NB4 (cell line): ENCODE results near the gene ECM1.

Source experiments
- DNase-seq: peaks from one replicate; pipeline ENCODE4 v3.0.0; 2010; ENCODE audit warnings: low read depth
- H3K4me3 ChIP-seq: one replicate; pipeline ENCODE4 v1.5.1; 2011; ENCODE audit warnings: mild to moderate bottlenecking, low read depth, low read length, moderate library complexity
- CTCF ChIP-seq: IDR thresholded peaks from one replicate; pipeline ENCODE4 v1.5.1; 2012; ENCODE audit warnings: low read depth, low read length
- MAX ChIP-seq: IDR thresholded peaks from 2 replicates; pipeline ENCODE4 v1.6.1; 2011; ENCODE audit warnings: low read depth, low read length
- MYC ChIP-seq: IDR thresholded peaks from 2 replicates; pipeline ENCODE4 v1.6.1; 2011; ENCODE audit warnings: low read depth, low read length
- POLR2A ChIP-seq: IDR thresholded peaks from 2 replicates; pipeline ENCODE4 v1.6.1; 2011; ENCODE audit warnings: mild to moderate bottlenecking; ENCODE audit not compliant: insufficient read length; ENCODE audit errors: extremely low read depth

ECM1 gene

GRCh38 chr1:150554086-150554452, 46.2 kb downstream of the ECM1 start:
- H3K4me3 ChIP-seq: no peak overlapping the region
- DNase-seq: no peak
- TF ChIP-seq POLR2A (no peak), MYC (no peak), MAX (no peak), CTCF (no peak)

GRCh38 chr1:150555198-150555970, 47.5 kb downstream of the ECM1 start:
- TF ChIP-seq CTCF (no peak), MYC (no peak), MAX (peak; percentile 49), POLR2A (no peak)
- no peak overlapping the region for H3K4me3 ChIP-seq
- no peak for DNase-seq

- DNase-seq: no peak
- no peak for TF ChIP-seq POLR2A
- no peak overlapping the region for H3K4me3 ChIP-seq
Observed at GRCh38 chr1:150555971-150556865, 48.3 kb downstream of the ECM1 start.

- TF ChIP-seq POLR2A (no peak), MYC (no peak), MAX (no peak), CTCF (no peak)
- no peak for DNase-seq
- no peak overlapping the region for H3K4me3 ChIP-seq
Observed at GRCh38 chr1:150557065-150557600, 49.2 kb downstream of the ECM1 start.

- no peak for DNase-seq
- TF ChIP-seq CTCF (no peak), POLR2A (no peak), MYC (no peak), MAX (no peak)
- H3K4me3 ChIP-seq: no peak overlapping the region
Observed at GRCh38 chr1:150557813-150558212, 49.9 kb downstream of the ECM1 start.

GRCh38 chr1:150558303-150558704, 50.4 kb downstream of the ECM1 start:
- TF ChIP-seq POLR2A: no peak
- DNase-seq: no peak
- no peak overlapping the region for H3K4me3 ChIP-seq
